GM21737 (cell line): ENCODE data around the gene L1CAM.

Experiments
- ATAC-seq: cut with Tn5 transposase; IDR thresholded peaks from one replicate; pipeline ENCODE4 v1.9.1; 2021; ENCODE audit warnings: mild to moderate bottlenecking, moderate library complexity; ENCODE audit not compliant: unreplicated experiment

The L1CAM gene

DNA sequence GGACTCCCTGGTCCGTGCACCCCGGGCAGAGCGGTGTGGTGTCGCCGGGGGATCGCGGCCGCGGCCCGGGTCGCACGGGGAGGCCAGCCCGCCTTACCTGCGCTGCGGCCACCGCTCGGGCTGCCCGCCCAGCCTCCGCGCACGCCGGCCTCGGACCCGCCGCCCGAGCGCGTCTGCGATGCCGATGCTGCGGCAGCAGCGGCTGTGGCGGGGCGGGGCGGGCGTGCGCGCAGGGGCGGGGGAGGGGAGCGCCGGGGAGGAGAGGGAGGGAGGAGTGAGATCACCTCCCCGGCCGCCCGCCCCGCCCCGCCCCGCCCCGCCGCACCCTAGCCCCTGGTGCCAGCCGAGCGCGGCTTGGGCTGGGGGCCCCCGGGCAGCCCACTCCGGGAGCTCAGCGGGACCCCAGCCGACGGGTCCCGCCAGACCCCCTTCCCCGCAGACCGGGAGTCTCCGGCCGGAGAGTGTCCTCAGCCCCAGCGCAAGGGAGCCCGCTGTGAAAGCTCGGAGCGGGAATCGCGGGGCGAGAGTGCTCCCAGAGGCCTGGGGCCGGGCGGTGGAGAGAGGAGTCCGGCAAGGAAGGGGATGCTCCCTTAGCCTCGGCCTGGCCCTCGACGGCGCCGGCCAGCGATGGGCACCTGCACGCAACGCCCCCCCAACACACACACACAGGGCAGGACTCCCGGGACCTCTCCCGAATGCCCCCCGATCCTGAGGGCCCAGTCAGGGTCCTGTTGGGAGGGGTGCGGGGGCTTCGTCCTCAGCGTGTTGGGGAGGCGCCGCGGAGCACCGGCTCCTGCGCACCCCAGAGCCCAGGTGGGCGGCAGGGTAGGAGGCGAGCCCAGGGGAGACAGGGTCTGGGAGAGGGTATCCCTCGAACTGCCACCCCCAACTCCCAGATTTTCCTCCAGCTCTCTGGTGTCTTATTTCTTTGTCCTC, at the start of gene L1CAM:
Gene L1CAM (minus strand): TSS at position 206 of the 936 bp plus-strand sequence. CDS start 10,337 bp downstream, outside the sequence.
- ATAC-seq: no peak

GRCh38 chrX:153935326-153935851, 49.4 kb upstream of the L1CAM start:
- ATAC-seq: peak; percentile 4

- ATAC-seq: peak; percentile 81
These were observed 48.9 kb upstream of the L1CAM start, which contains the start of gene NAA10 for GRCh38 chrX:153934762-153935325. NAA10 (minus strand) TSS chrX:153935037; CDS start chrX:153934904, 133 bp downstream.

- peak; percentile 12 for ATAC-seq
These were observed 48.3 kb upstream of the L1CAM start for GRCh38 chrX:153934148-153934761.

GRCh38 chrX:153933748-153934147, 47.8 kb upstream of the L1CAM start:
- no peak for ATAC-seq

DNA sequence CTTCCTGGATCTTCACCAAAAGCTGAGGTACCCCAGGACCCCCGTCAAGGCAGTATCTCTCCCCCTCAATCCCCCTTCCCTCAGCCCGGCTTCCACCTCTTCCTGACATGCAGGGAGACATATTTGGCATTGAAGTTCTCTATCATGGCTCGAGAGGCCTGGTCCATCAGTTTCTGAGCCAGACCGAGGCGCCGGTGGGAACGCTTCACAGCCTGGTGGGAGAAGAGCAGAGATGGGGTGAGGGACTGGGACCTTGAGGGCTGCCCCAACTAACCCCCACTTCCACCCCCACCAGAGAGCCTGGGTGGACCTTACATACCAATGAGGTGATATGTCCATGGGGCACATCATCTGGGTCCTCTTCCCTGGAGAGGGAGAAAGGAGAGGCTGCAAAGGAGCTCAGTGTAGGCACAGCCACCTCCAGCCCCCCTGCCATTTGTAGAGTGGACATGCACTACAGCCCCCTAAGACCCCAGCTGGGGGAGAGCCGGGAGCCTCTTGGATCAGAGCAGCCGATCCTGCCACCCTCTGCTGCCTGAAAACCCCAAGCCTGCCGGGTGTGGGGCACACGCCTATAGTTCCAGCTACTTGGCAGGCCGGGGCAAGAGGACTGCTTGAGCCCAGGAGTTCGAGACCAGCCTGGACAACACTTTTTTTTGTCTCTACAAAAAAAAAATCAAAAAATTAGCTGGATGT, 46.4 kb upstream of the L1CAM start:
- no peak for ATAC-seq

- ATAC-seq: no peak
These were observed 45.8 kb upstream of the L1CAM start for GRCh38 chrX:153931748-153932147.

DNA sequence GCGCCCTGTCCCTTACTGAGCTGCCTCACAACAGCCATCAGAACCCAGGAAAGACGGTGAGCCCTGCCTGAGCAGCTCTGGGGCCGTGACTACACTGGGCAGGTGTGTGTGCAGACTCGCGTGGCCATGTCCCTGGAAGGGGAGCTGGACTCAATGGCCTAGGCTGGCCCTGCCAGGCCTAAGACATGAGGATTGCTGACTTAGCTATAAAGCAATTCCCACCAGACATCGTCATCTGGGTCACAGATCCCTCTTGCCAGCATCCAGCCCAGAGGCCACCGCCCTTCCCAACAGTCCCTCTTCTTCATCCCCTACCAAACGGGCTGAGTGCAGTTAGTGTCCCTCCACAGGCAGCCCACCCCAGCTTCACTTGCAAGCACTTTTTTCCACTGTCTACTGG, 45.2 kb upstream of the L1CAM start:
- no peak for ATAC-seq

DNA sequence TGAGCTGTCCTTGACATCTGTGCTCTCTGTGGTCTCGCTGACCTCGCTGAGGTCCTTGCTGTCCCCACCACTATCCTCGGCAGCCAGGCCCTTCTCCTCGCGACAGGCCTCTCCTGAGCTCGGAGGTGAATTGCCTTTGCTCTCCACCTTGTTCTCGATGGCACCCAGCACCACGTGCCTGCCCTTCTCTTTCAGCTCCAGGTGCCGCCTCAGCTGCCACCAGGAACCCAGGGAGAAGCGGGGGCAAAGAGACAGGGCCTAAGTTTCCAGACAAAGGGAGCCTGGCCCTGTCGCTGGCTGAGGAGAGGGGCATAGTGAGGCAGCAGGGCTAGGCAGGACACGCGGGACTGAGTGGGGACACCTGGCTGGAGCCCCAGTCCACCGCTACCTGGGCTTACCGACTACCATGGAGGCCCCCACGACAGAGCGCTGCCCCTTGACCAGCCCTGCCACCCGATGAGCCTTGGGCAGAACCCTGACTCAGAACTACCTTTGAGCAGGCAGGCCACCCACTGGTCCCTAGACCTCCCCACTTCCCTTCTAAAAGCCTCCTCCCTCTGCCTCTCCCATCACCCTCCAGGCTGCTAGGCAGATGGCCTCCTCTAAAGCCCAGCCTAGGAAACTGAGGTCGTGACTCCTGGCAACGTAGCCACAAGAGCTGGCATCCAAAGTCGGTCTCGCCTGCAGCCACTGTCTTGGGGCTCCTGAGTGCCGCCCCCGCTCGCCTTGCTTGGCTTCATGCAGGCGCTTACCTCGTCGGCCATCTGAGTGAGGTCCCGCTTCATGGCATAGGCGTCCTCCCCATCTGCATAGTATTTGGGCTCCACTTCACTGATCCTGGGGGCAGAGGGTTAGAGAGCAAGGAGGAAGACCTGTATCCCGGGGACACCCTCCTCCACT, 44.3 kb upstream of the L1CAM start:
- no peak for ATAC-seq

- ATAC-seq: no peak
These were observed 43.6 kb upstream of the L1CAM start for GRCh38 chrX:153929576-153929975.

DNA sequence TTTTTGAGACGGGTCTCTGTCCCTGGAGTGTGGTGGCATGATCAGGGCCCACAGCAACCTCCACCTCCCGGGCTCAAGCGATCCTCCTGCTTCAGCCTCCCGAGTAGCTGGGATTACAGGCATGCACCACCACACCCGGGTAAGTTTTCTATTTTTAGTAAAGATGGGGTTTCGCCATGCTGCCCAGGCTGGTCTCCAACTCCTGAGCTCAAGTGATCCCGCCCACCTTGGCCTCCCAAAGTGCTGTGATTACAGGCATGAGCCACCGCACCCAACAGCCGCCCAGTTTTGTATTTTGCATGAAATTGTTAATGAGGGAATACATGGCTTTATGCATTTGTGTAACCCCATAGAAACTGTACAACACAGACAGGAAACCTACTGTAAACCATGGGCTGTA, 42.9 kb upstream of the L1CAM start:
- no peak for ATAC-seq

- ATAC-seq: peak; percentile 60
These were observed 42.2 kb upstream of the L1CAM start for GRCh38 chrX:153927922-153928760.

- ATAC-seq: no peak
These were observed 41.6 kb upstream of the L1CAM start for GRCh38 chrX:153927672-153927921.

DNA sequence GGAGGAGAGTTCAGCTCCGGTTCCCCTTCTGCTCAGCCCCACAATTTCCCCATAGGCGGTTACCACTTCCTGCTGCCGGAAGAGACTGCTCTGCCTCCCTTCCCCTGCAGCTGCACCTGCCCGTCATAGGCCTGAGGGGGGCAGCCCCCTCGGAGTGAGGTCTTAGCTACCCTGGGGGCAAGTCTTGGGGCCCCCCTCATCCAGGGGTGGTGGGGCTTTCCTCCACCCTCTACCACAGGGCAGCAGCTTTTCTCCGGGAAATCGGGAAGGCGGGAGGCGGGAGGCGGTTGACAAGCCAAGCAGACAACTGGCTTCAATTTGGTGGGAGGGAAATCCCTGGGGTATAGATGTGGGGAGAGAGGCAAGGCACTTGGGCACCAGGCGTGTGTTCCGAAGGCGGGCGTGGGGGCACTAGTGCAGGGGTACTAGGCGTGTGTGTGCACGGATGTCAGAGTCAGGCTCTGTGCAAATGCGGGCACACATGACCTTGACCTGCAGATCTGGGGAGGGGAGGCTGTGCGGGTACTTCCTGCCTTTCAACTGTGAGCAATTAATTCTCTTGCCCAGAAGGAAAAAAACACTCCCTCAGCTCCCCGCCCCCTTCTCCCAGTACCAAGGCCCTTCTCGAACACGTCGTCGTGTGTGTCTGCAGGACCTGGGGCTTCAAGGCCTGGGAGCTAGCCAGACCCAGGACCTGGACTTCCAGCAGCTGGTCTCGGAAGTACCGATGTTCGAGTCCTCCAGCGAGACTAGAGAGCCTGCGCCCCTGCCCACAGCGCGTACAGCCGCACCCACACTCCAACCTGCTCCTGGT, 41.1 kb upstream of the L1CAM start:
- ATAC-seq: peak; percentile 38

DNA sequence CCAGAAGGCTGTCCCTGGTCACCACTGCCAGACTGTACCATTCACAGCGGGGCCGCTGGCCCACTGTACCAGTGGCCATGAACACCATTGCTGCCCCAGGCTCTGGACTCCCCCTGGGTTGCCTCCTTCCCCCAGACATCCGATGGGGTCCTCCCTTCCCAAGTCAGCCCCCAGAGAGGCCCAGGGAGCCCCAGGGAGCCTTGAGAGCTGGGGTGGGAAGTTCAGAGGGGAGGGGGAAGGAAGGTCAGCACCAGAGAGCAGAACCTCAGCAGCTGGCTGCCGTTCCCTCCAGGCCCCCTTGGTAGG, 40.5 kb upstream of the L1CAM start:
- ATAC-seq: no peak

DNA sequence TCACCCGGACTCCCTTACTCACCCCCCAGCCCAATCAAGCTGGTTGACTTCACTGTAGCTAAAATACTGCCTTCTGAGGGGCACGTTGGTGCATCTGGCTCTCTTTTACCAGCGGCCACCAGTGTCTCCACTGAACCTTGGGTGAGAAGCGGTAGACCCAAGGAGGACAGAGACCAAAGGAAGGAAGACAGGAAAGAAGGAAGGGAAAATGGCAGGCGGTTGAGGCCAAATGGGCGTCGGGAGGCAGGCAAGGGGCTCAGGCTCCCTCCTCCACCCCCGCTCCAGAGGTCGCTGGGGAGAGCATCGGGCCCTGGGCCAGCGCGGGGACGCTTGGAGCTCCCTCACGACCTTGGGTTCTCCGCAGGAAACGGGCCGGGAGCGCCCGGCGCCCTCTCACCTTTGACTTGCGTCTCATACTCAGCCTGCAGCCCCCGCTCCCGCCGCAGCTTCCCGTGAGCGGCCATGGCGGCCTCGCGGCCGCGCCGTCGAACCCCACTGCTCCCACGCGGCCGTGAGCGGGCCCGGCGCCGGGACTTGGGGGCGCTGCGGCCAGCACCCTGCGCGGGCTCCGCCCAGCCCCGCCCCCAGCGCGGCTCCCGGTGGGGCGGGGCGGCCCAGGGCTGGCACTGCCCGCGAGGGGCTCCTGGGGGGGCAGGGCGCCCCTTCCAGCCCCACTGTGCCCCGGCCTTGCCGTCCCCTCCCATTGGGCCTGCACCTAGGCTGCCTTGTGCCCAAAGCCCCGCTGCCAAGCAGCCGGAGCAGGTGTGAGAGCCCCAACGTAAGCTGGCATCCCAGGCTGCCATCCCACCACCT, 40.0 kb upstream of the L1CAM start, which contains the start of gene ARHGAP4:
Gene ARHGAP4 (minus strand): TSS at position 526 of the 813 bp plus-strand sequence. CDS start 62 bp downstream, at position 464.
- no peak for ATAC-seq

DNA sequence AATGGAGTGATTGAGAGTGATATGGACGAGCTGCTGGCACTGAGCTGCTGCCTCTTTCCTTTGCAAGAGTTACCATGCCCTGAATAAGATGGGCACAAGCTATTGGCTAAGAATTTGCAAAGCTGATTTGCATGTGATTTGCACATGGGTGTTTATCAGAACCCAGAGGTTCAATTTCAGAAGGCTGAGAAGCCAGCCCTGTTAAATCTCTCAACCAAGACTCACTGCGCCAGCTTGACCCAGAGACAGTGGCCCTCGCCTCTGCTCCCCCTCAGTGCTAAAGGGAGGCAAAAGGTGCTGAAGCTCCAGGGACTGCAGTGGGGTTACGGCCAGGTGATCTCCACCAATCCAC, 39.4 kb upstream of the L1CAM start:
- no peak for ATAC-seq
